ENCODE data around the gene C16orf74.

DNA sequence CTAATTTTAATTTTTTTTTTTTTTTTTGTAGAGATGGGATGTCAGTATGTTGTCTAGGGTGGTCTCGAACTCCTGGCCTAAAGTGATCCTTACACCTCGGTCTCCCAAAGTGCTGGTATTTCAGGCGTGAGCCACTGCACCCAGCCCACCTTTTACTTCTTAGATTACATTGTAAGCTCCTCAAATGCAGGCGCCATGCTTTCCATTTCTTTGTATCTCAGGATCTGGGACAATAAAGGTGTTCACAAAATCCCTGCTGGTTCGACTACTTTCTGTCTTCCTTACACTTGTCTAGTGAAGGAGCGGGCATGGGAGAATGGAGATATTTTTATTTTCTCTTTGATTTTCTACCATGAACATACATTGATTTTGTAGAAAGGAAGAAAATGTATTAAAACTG lies 23.2 kb upstream of the C16orf74 start:
- TF ChIP-seq, protein P1, sequence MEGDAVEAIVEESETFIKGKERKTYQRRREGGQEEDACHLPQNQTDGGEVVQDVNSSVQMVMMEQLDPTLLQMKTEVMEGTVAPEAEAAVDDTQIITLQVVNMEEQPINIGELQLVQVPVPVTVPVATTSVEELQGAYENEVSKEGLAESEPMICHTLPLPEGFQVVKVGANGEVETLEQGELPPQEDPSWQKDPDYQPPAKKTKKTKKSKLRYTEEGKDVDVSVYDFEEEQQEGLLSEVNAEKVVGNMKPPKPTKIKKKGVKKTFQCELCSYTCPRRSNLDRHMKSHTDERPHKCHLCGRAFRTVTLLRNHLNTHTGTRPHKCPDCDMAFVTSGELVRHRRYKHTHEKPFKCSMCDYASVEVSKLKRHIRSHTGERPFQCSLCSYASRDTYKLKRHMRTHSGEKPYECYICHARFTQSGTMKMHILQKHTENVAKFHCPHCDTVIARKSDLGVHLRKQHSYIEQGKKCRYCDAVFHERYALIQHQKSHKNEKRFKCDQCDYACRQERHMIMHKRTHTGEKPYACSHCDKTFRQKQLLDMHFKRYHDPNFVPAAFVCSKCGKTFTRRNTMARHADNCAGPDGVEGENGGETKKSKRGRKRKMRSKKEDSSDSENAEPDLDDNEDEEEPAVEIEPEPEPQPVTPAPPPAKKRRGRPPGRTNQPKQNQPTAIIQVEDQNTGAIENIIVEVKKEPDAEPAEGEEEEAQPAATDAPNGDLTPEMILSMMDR (IDR thresholded peaks at IDR 0.05), result no peak
- TF ChIP-seq EP300 (IDR thresholded peaks at IDR 0.05), result no peak
